ENCODE data around the gene H19.

H19 gene

GRCh38 chr11:1946812-1947484 lies 50.7 kb downstream of the H19 start, which contains the start of gene MRPL23:
MRPL23 (plus strand) TSS chr11:1947332; CDS start chr11:1947363, 31 bp downstream.
- peak in 1 of 2 donors; percentile 49 for DNase-seq (ENCODE audit: low read depth in 2 of 2)

Data from stimulated activated CD4-positive, alpha-beta T cell treated with anti-CD3 and anti-CD28 coated beads, Interleukin-1b, Interleukin-23, amount 100 ng/mL, for 4 hours (primary cell).